ENCODE measurements around the gene RALGAPA2.

DNA sequence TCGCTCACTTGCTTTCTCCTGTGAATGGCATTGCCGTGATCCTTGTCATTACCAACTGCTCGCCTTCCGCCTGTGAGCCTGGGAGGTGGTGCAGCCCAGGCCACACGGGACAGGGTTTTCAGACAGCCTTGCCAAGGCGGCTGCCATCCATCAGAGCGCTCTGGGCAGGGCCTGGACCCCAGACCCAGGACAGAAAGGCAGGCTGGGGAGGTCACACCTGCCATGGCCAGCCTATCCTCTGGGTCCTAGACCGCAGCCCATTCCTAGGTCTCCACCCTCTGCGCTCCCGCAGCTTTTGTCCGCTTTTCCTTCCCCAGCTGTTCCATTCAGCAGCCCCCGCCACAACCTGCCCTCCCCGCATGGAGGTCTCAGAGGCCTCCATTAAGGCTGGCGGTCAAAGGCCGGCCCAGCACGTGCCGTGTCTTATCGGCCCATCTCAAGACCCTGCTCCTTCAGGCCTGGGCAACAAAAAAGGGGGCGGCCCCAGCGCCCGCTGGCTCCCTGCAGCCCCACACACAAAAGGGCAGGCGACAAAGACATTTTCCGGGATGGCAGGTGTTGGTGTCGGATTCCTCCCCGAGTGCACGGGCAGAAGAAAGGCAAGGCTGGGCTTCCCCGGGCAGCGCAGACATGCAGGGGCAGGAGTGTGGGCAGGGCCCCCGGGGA, 316.4 kb downstream of the RALGAPA2 start:
- TF ChIP-seq, protein P1, sequence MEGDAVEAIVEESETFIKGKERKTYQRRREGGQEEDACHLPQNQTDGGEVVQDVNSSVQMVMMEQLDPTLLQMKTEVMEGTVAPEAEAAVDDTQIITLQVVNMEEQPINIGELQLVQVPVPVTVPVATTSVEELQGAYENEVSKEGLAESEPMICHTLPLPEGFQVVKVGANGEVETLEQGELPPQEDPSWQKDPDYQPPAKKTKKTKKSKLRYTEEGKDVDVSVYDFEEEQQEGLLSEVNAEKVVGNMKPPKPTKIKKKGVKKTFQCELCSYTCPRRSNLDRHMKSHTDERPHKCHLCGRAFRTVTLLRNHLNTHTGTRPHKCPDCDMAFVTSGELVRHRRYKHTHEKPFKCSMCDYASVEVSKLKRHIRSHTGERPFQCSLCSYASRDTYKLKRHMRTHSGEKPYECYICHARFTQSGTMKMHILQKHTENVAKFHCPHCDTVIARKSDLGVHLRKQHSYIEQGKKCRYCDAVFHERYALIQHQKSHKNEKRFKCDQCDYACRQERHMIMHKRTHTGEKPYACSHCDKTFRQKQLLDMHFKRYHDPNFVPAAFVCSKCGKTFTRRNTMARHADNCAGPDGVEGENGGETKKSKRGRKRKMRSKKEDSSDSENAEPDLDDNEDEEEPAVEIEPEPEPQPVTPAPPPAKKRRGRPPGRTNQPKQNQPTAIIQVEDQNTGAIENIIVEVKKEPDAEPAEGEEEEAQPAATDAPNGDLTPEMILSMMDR (IDR thresholded peaks at IDR 0.05), result no peak
- TF ChIP-seq POLR2AphosphoS5 (IDR thresholded peaks at IDR 0.05), result no peak
- TF ChIP-seq POLR2A (IDR thresholded peaks at IDR 0.05), result no peak
